ENCODE measurements around the gene ARHGAP1.

DNA sequence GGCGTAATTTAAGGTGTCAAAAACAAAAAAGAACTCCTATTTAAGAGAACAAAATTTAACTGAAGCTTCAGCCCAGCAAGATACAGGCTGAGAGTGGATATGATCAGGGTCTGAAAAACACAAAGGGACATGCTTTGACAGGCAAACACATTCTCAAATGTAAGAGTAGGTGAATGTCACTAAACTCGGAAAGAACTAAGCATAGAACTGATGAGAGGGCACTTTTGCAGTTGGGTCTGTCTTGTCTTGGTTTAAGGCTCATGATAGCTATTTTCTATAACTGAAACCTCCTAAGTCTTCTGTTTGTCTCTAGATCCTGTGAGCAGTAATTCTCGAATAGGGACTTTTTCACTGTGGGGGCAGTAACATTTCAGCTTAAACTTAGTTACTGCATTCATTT lies 45.6 kb upstream of the ARHGAP1 start:
- TF ChIP-seq, protein P1, sequence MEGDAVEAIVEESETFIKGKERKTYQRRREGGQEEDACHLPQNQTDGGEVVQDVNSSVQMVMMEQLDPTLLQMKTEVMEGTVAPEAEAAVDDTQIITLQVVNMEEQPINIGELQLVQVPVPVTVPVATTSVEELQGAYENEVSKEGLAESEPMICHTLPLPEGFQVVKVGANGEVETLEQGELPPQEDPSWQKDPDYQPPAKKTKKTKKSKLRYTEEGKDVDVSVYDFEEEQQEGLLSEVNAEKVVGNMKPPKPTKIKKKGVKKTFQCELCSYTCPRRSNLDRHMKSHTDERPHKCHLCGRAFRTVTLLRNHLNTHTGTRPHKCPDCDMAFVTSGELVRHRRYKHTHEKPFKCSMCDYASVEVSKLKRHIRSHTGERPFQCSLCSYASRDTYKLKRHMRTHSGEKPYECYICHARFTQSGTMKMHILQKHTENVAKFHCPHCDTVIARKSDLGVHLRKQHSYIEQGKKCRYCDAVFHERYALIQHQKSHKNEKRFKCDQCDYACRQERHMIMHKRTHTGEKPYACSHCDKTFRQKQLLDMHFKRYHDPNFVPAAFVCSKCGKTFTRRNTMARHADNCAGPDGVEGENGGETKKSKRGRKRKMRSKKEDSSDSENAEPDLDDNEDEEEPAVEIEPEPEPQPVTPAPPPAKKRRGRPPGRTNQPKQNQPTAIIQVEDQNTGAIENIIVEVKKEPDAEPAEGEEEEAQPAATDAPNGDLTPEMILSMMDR (IDR thresholded peaks at IDR 0.05) = no peak
- no peak for TF ChIP-seq POLR2AphosphoS5 (IDR thresholded peaks at IDR 0.05)
